ENCODE data around the gene SLCO4C1.
"Not testable (repeated sequence)": the region's sequence is repeated elsewhere in the genome, so short reads cannot be mapped to it uniquely, and the experiment has no call there.

SLCO4C1 gene

GRCh38 chr5:102296178-102296817 lies at the start of gene SLCO4C1:
SLCO4C1 (minus strand) TSS chr5:102296284; CDS start chr5:102296262, 22 bp downstream.
- H3K4me3 ChIP-seq (ENCODE audit: low read depth, low read length): no peak within 1 kb of the TSS
- no peak for TF ChIP-seq CTCF (IDR thresholded peaks at IDR 0.05; ENCODE audit: low read depth, low read length)

- no peak for TF ChIP-seq CTCF (IDR thresholded peaks at IDR 0.05; ENCODE audit: low read depth, low read length)
- H3K4me3 ChIP-seq (ENCODE audit: low read depth, low read length): no peak overlapping the region
These were observed 45.7 kb upstream of the SLCO4C1 start for GRCh38 chr5:102341681-102342288.

GRCh38 chr5:102324714-102325113 lies 28.6 kb upstream of the SLCO4C1 start:
- H3K4me3 ChIP-seq (ENCODE audit: low read depth, low read length): no peak overlapping the region
- TF ChIP-seq CTCF (IDR thresholded peaks at IDR 0.05; ENCODE audit: low read depth, low read length): no peak

GRCh38 chr5:102318801-102319200 lies 22.7 kb upstream of the SLCO4C1 start:
- H3K4me3 ChIP-seq (ENCODE audit: low read depth, low read length): not testable (repeated sequence)

GRCh38 chr5:102314328-102314727 lies 18.2 kb upstream of the SLCO4C1 start:
- no peak overlapping the region for H3K4me3 ChIP-seq (ENCODE audit: low read depth, low read length)
- no peak for TF ChIP-seq CTCF (IDR thresholded peaks at IDR 0.05; ENCODE audit: low read depth, low read length)

- no peak overlapping the region for H3K4me3 ChIP-seq (ENCODE audit: low read depth, low read length)
These were observed 17.8 kb upstream of the SLCO4C1 start for GRCh38 chr5:102313912-102314311.

GRCh38 chr5:102312586-102313370 lies 16.7 kb upstream of the SLCO4C1 start:
- no peak overlapping the region for H3K4me3 ChIP-seq (ENCODE audit: low read depth, low read length)
- no peak for TF ChIP-seq CTCF (IDR thresholded peaks at IDR 0.05; ENCODE audit: low read depth, low read length)

More at GRCh38 chr5:102313912-102314311, 17.8 kb upstream of the SLCO4C1 start:
- TF ChIP-seq CTCF (IDR thresholded peaks at IDR 0.05; ENCODE audit: low read depth, low read length): no peak
